H9 (cell line): Measurements from ENCODE around the gene HEATR1. TPM values are rescaled to one million over a fixed set of nuclear protein-coding genes. Genes with fewer than 3 reads are reported as not detected.

Experiments
- DNase-seq: peaks from one replicate; pipeline ENCODE4 v3.0.0-alpha.2; 2017
- H2AFZ ChIP-seq: one replicate; pipeline ENCODE4 v1.6.1; 2013; ENCODE audit warnings: mild to moderate bottlenecking, low read length, control low read depth, moderate library complexity
- H2AK5ac ChIP-seq: 2 replicates; pipeline ENCODE4 v1.6.1; 2013; ENCODE audit warnings: low read length, control low read depth, mixed read lengths; ENCODE audit not compliant: insufficient read length
- H2BK120ac ChIP-seq: one replicate; pipeline ENCODE4 v1.6.1; 2013; ENCODE audit warnings: low read depth, mild to moderate bottlenecking, low read length, control low read depth, inconsistent platforms; ENCODE audit not compliant: poor library complexity, severe bottlenecking
- H2BK12ac ChIP-seq: 2 replicates; pipeline ENCODE4 v1.6.1; 2013; ENCODE audit warnings: low read length, control low read depth, mixed read lengths, low read depth; ENCODE audit not compliant: insufficient read length
- H2BK15ac ChIP-seq: 2 replicates; pipeline ENCODE4 v1.6.1; 2013; ENCODE audit warnings: low read depth, low read length, control low read depth
- H2BK20ac ChIP-seq: one replicate; pipeline ENCODE4 v1.6.1; 2013; ENCODE audit warnings: low read depth, mild to moderate bottlenecking, low read length, control low read depth, inconsistent platforms; ENCODE audit not compliant: poor library complexity, severe bottlenecking
- H2BK5ac ChIP-seq: 2 replicates; pipeline ENCODE4 v1.6.1; 2013; ENCODE audit warnings: low read length, control low read depth, mixed read lengths; ENCODE audit not compliant: insufficient read length
- H3K14ac ChIP-seq: 2 replicates; pipeline ENCODE4 v1.6.1; 2013; ENCODE audit warnings: low read length, control low read depth; ENCODE audit not compliant: insufficient read depth
- H3K18ac ChIP-seq: 2 replicates; pipeline ENCODE4 v1.6.1; 2013; ENCODE audit warnings: low read depth, mild to moderate bottlenecking, mixed read lengths, low read length, control low read depth; ENCODE audit not compliant: insufficient read length
- H3K23ac ChIP-seq: 2 replicates; pipeline ENCODE4 v1.6.1; 2013; ENCODE audit warnings: low read length, control low read depth, mixed read lengths, low read depth; ENCODE audit not compliant: insufficient read length
- H3K23me2 ChIP-seq: 2 replicates; pipeline ENCODE4 v1.6.1; 2013; ENCODE audit warnings: low read depth, mild to moderate bottlenecking, mixed read lengths, low read length, control low read depth; ENCODE audit not compliant: insufficient read length, poor library complexity, severe bottlenecking
- H3K27ac ChIP-seq: 2 replicates; pipeline ENCODE4 v1.5.1; 2013; ENCODE audit warnings: low read length, control low read depth, mixed read lengths, low read depth; ENCODE audit not compliant: insufficient read length
- H3K27me3 ChIP-seq: 2 replicates; pipeline ENCODE4 v1.6.1; 2013; ENCODE audit warnings: low read length, control low read depth, inconsistent platforms; ENCODE audit not compliant: insufficient read depth
- H3K4ac ChIP-seq: 2 replicates; pipeline ENCODE4 v1.6.1; 2013; ENCODE audit warnings: low read depth, mild to moderate bottlenecking, control low read depth, inconsistent platforms, low read length, moderate library complexity
- H3K4me1 ChIP-seq: 2 replicates; pipeline ENCODE4 v1.6.1; 2013; ENCODE audit warnings: low read length, control low read depth, inconsistent platforms; ENCODE audit not compliant: insufficient read depth
- H3K4me2 ChIP-seq: 2 replicates; pipeline ENCODE4 v1.6.1; 2013; ENCODE audit warnings: low read length, control low read depth, mixed read lengths; ENCODE audit not compliant: insufficient read length, insufficient read depth
- H3K56ac ChIP-seq: 2 replicates; pipeline ENCODE4 v1.6.1; 2013; ENCODE audit warnings: low read depth, mild to moderate bottlenecking, mixed read lengths, low read length, control low read depth; ENCODE audit not compliant: insufficient read length
- H3K79me1 ChIP-seq: 2 replicates; pipeline ENCODE4 v1.6.1; 2013; ENCODE audit warnings: low read depth, mild to moderate bottlenecking, moderate library complexity, low read length, control low read depth, inconsistent platforms; ENCODE audit not compliant: insufficient read depth, poor library complexity, severe bottlenecking
- H3K79me2 ChIP-seq: 2 replicates; pipeline ENCODE4 v1.6.1; 2013; ENCODE audit warnings: low read length, control low read depth, inconsistent platforms; ENCODE audit not compliant: insufficient read depth
- H3K9ac ChIP-seq: 2 replicates; pipeline ENCODE4 v1.6.1; 2013; ENCODE audit warnings: low read length, control low read depth, mixed read lengths; ENCODE audit not compliant: insufficient read length; ENCODE audit errors: extremely low read depth
- H3K9me3 ChIP-seq: one replicate; pipeline ENCODE4 v1.6.1; 2013; ENCODE audit warnings: low read depth, low read length, inconsistent platforms; ENCODE audit not compliant: control insufficient read depth
- H3T11ph ChIP-seq: one replicate; pipeline ENCODE4 v1.6.1; 2013; ENCODE audit warnings: mild to moderate bottlenecking, low read length, control low read depth, inconsistent platforms
- H4K20me1 ChIP-seq: one replicate; pipeline ENCODE4 v1.6.1; 2013; ENCODE audit not compliant: control insufficient read depth, insufficient read length, insufficient read depth
- H4K5ac ChIP-seq: 2 replicates; pipeline ENCODE4 v1.6.1; 2013; ENCODE audit warnings: low read depth, mild to moderate bottlenecking, mixed read lengths, low read length, control low read depth; ENCODE audit not compliant: insufficient read length
- H4K8ac ChIP-seq: replicated peaks from 2 replicates; pipeline ENCODE4 v1.6.1; 2013; ENCODE audit warnings: low read length, control low read depth, mixed read lengths, low read depth; ENCODE audit not compliant: insufficient read length
- H4K91ac ChIP-seq: 2 replicates; pipeline ENCODE4 v1.6.1; 2013; ENCODE audit warnings: low read depth, mild to moderate bottlenecking, moderate library complexity, mixed read lengths, low read length, control low read depth; ENCODE audit not compliant: insufficient read length
- H3K27ac Mint-ChIP-seq, 3 experiments: 2 replicates in 2 of 3; 3 replicates in 1 of 3; pipeline ENCODE4 v1.8.0; 2020 to 2021; ENCODE audit warnings: mixed read lengths in 3 of 3, mild to moderate bottlenecking in 1 of 3, moderate library complexity in 1 of 3
- H3K27me3 Mint-ChIP-seq: 2 replicates; pipeline ENCODE4 v1.8.0; 2021; ENCODE audit warnings: low read depth, mild to moderate bottlenecking, moderate library complexity, mixed read lengths
- H3K36me3 Mint-ChIP-seq, 3 experiments: 2 replicates in 2 of 3; 3 replicates in 1 of 3; pipeline ENCODE4 v1.8.0; 2020 to 2021; ENCODE audit warnings: low read depth in 3 of 3, mixed read lengths in 3 of 3; ENCODE audit not compliant: insufficient read depth in 1 of 3
- H3K4me1 Mint-ChIP-seq, 2 experiments: 2 replicates each; pipeline ENCODE4 v1.8.0; 2020; ENCODE audit warnings: mixed read lengths in 2 of 2
- H3K4me3 Mint-ChIP-seq, 2 experiments: 2 replicates in 1 of 2; 3 replicates in 1 of 2; pipeline ENCODE4 v1.8.0; 2020 to 2021; ENCODE audit warnings: mild to moderate bottlenecking in 2 of 2, mixed read lengths in 2 of 2, moderate library complexity in 1 of 2
- H3K9me3 Mint-ChIP-seq, 2 experiments: 2 replicates in 1 of 2; 3 replicates in 1 of 2; pipeline ENCODE4 v1.8.0; 2020; ENCODE audit warnings: mild to moderate bottlenecking in 2 of 2, mixed read lengths in 2 of 2, moderate library complexity in 1 of 2
- CTCF ChIP-seq: fragments of 200-600 bp; sonication (generic); conservative IDR thresholded peaks from 3 replicates; pipeline ENCODE4 v1.8.0; 2021; ENCODE audit warnings: antibody characterized with exemption, mild to moderate bottlenecking
- WGBS: extraction: QIAGEN DNeasy Blood & Tissue Kit; methylation state at CpG from one replicate; pipeline ENCODE4 v1.1.7; 2013; ENCODE audit warnings: missing lambda C conversion rate, low lambda C conversion rate, mixed read lengths; ENCODE audit not compliant: insufficient read length; ENCODE audit errors: extremely low coverage; 5-methylcytosine and 5-hydroxymethylcytosine counted together
- total RNA-seq: library from RNA; stranded (reverse); gene quantifications from 2 replicates; pipeline ENCODE4 v1.2.1, GENCODE V29; 2021

The HEATR1 gene
- total RNA-seq, 1 experiment from 2014 or later = 88.2 TPM

- Histone ChIP-seq H3K23ac (no peak overlapping the region), H3K9ac (no peak overlapping the region), H3K56ac (no peak overlapping the region)
These were observed 8.0 kb upstream of the HEATR1 start for GRCh38 chr1:236612349-236612748.

More at GRCh38 chr1:236612349-236612748, 8.0 kb upstream of the HEATR1 start:
- no peak overlapping the region for H4K91ac ChIP-seq
- H4K8ac ChIP-seq = no peak overlapping the region
- no peak overlapping the region for H3K4me3 Mint-ChIP-seq
- H2BK120ac ChIP-seq = no peak overlapping the region
- no peaks in the 10 kb centered on the region for H4K20me1 ChIP-seq
- H3K9me3 Mint-ChIP-seq = no peaks in the 10 kb centered on the region
- DNase-seq = no peak
- no CpG with 5 or more reads among the region's 1 CpG for WGBS
- no peak overlapping the region for H2BK12ac ChIP-seq
- no peaks in the 10 kb centered on the region for H3K9me3 ChIP-seq
- H2AK5ac ChIP-seq = no peak overlapping the region
- no peak overlapping the region for H3T11ph ChIP-seq
- no peak overlapping the region for H3K4ac ChIP-seq
- H3K36me3 Mint-ChIP-seq = no peaks in the 10 kb centered on the region
- no peak for TF ChIP-seq CTCF
- H3K14ac ChIP-seq = no peak overlapping the region
- no peaks in the 10 kb centered on the region for H3K4me1 ChIP-seq
- peaks cover 3% of the 10 kb centered on the region; the same call in 1 of the 2 replicates for H3K27me3 Mint-ChIP-seq
- H3K23me2 ChIP-seq = no peaks in the 10 kb centered on the region
- no peak overlapping the region for H3K27ac Mint-ChIP-seq
- H2BK15ac ChIP-seq = no peak overlapping the region
- no peak overlapping the region for H2BK20ac ChIP-seq
- no peaks in the 10 kb centered on the region for H3K79me1 ChIP-seq
- H3K27me3 ChIP-seq = no peaks in the 10 kb centered on the region
- no peak overlapping the region for H3K4me2 ChIP-seq
- no peak overlapping the region for H2BK5ac ChIP-seq
- no peak overlapping the region for H3K27ac ChIP-seq
- no peak overlapping the region for H4K5ac ChIP-seq
- no peaks in the 10 kb centered on the region for H3K79me2 ChIP-seq
- H2AFZ ChIP-seq = no peak overlapping the region
- no peak overlapping the region for H3K18ac ChIP-seq
- H3K4me1 Mint-ChIP-seq = no peaks in the 10 kb centered on the region
